Measurements from ENCODE around the gene PEG3.

- no peak for TF ChIP-seq CTCF (IDR thresholded peaks at IDR 0.05)
- TF ChIP-seq EP300 (IDR thresholded peaks at IDR 0.05): no peak
- no peak for TF ChIP-seq POLR2AphosphoS5 (IDR thresholded peaks at IDR 0.05)
- no peak for TF ChIP-seq POLR2A (IDR thresholded peaks at IDR 0.05)
Observed at GRCh38 chr19:56868446-56868845, 27.9 kb upstream of the PEG3 start.
